ENCODE data around the gene GRM2.
A peak's percentile ranks its signal among the peaks of the same experiment; 100 is the strongest.

Gene GRM2

DNA sequence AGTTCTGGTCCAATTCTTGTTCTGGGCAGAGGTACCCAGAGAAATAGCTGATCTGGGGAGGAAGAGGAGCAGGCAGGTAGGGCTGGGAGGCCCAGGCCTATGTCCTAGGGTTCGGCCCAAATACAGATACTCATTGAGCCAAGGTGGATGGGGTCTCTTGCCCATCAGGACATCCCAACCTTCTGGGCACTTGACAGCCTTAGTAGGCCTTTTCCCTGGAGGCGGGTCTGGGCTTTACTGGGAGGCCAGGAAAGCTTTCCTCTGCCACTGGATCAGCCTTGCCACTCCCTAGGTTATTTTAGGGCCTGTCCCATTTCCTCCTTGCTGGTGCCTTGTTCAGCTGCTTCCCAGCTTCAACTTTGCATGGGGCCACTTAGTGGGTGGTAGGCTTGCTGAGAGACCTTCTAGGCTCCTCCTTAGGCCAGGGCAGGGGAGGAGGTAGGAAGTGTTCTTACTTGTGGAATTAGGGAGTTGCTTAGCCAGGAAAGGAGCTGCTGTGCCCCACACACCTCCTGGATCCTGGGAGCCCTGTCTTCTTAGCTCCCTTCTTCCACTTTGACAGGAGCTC, 26.1 kb upstream of the GRM2 start:
- no peak for DNase-seq (ENCODE audit: low spot score)

DNA sequence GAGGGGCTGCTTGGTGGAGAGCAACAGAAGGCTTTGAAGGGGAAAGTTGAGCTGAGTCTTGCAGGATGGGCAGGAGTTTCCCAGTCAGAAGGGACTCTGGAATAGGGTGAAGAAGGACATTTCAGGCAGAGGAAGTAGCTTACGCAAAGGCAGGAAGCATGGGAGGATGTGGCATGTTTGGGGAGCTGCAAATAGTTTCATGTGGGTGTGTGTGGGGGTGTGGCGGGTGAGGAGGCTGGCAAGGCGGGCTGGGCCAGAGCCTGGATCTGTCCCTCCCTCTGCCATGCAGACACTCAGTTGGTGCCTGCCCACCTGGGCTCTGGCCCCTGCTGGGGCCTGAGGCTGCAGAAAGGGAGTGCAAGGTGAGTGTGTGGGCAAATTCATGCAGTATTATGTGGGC, 25.4 kb upstream of the GRM2 start:
- peak; percentile 39 for DNase-seq (ENCODE audit: low spot score)

GRCh38 chr3:51682079-51682478, 24.8 kb upstream of the GRM2 start:
- peak; percentile 93 for DNase-seq (ENCODE audit: low spot score)

DNA sequence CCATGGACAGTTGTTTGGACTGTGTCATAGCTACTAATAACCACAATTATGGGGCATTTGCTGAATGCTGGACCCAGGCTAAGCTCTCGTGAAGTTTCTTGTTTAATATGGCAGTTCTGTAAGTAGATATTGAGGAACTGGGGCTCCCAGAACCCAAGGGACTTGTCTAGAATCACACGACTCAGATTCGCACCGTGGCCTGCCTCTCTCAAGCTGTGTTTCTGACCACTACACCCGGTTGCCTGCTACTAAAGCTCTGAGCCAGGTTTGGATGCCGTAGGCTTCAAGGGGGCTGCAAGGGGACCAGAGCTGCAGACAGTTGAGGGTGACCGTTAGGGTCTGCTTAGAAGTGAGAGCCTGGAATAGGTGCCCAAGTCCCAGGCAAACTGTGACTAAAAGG, 24.3 kb upstream of the GRM2 start:
- DNase-seq (ENCODE audit: low spot score) = no peak

DNA sequence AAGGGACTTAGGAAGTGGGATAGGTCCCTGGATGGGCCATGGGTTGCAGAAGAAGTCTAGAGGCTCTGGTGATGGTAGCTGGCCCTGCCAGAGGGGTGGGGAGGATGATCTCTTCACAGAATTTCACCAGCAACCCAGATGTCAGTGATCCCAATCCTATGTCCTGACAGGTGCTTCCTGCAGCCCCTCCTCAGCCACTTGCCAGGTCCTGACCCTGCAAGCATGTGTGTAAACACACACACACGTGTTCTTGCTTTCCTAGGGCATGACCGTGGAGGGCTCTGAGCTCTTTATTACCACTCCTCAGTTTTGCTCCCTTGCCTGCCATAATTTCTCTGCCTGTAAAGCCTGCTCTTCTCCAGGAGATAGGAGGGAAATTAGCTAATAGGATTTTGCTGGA, 23.3 kb upstream of the GRM2 start:
- no peak for DNase-seq (ENCODE audit: low spot score)

DNA sequence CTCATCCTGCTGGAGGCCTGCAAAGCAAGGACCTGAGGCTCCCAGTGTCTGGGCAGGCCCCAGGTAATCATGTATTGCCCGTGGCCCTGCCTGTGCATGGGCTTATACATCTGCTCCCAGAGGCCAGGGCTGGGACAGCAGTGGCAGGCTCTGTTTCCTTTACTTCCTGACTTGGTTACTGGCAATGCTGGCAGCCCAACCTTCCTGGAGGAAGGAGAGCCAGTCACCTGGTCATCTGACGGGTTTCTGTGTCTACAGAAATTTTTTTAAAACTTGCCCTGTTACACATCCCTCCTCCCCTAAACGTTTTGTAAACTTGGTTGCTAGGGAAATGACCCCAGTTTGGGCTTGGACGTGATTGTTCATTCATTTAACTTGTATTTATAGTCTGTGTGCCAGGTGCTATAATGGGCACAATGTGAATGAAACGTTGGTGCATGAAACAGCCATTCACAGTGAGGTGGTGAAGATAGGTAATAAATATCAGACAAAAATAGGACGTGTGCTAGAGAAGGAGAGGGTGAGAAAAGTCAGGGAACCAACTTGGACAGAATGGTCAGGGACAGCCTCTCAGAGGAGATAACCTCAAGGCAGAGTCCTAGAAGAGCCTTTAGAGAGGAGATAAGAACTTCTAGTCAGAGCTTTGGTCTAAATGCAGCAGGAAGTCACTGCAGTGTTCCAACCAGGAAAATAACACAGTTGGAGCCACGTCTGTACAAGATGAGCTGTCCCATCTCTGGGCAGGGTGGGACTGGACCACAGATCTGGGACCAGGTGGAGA, 21.7 kb upstream of the GRM2 start:
- DNase-seq (ENCODE audit: low spot score) = no peak

DNA sequence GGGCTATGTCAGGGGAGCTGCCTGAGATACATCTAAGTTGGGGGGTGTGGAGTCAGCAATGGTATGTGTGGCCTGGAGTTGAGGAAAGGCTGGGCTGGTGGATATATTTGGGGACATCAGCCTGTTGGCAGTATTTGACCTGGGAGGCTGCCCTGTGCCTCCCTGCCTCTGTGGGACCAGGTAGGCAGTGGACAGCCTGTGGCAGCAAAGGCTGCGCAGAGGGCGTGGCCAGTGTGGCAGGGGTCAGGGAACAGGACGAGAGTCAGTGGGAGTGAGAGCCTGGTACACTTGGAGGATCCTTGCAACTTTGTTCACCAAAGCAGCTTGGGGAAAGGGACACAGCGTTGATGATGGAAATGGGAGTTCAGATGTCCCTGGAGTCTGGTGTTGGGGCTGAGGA, 20.8 kb upstream of the GRM2 start:
- no peak for DNase-seq (ENCODE audit: low spot score)

DNA sequence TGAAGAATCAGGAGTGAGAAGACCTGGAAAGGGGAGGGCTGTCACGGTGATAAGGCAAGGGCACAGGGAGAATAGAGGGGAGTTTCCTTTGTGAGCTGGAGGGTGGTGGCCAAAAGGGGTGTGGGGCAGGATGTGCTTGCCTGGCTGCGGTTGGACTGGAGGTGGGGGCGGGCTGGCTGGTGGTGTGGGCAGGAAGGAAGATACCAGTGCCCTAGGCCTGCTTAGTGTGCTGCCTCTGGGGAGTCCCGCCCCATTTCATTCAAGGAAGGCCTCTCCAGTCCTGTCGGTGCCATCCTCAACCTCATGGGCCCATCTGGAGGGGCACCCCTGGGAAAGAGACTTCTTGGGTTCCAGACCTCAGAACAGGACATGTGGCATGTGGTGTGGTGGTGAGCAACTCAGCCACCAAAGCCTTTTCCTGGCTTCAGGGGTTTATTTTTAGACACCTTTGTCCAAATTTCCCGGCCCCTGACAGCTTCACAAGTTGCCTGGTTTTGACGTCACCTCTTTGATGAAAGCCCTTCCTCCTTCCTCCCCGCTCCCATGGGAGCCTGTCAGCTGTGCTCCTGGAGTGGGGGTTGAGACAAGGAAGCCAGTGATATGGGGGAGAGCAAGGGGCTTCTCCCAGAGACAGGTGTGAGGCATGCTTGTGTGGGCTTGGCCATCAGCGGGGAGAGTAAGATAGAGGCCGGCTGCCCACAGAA, 20.2 kb upstream of the GRM2 start:
- DNase-seq (ENCODE audit: low spot score) = peak; percentile 55

GRCh38 chr3:51687431-51688205, 19.2 kb upstream of the GRM2 start:
- DNase-seq (ENCODE audit: low spot score) = no peak

DNA sequence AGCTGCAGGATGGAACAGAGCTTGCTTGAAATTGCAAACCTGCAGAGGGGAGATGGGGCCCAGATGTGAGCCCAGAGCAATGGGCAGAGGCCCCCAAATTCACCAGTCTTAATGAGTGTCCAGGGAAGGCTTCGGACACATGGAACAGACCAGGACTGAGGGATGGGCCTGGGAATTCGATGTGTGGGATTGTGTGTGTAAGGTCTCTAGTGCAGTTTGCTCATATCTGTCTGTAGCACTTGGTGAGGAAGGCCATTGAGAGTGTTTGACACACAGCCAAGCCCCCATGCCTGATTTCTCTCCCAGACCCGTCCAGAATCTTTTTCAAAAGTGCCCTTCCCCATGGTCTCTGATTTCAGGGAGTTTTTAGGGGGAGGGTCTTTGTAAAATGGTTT, 18.7 kb upstream of the GRM2 start:
- no peak for DNase-seq (ENCODE audit: low spot score)

DNA sequence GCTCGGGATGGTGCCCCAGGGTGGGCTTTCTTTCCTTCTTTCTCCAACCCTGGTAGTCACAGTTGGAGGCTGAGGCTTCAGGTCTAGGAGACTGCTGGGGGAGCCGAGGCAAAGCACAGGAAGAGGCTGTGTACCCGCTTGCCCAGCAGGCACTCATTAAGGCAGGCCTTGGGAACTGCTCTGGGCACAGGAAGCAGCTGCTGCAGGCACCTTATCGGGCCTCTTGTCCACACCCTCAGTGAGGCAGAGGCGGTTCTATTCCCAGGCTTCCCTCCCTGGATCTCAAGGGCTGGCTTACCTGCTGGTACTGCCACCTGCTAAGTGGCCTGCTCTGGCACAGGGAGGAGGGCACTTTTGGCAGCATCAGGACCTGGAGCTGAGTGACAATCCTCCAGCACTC, 15.8 kb upstream of the GRM2 start:
- no peak for DNase-seq (ENCODE audit: low spot score)

DNA sequence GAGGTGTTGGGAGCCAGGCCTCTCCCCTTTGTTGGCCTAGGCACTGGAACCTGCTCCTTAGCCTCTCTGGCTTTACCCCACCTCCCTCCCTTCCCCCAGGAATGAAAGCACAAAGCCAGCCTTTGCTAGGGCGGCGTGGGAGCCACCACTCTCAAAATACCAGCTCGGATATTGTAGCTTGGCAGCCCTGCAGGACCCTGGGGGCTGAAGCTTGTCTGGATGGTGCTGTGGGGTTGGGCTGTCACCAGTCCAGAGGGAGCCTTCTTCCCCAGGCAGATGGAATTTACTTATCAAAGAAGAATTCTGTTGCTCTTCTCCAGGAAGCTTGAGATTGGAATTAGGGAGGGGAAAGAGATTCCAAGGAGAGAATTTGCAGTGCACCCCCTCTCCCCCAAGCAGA, 14.9 kb upstream of the GRM2 start:
- no peak for DNase-seq (ENCODE audit: low spot score)

GRCh38 chr3:51692980-51693395, 13.9 kb upstream of the GRM2 start:
- DNase-seq (ENCODE audit: low spot score) = no peak

DNA sequence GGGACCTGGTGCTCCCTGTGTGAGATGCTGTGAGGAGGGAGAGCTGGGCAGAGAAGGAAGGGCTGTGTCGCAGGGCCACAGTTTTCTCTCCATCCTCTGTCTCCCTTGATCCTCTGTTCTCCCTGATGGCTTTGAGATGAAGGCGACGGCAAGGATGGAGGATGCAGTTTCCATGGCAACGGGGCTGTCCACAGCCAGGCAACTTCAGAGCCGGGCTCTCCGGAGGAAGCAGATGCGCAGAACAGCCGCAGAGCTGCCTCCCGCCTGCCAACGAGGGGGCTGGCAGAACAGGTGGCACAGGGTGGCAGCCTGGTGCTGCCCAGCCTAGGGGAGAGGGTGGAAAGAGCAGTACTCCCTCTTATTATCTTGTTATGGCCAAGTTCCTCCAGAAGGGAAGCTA, 9.9 kb upstream of the GRM2 start:
- DNase-seq (ENCODE audit: low spot score) = no peak

DNA sequence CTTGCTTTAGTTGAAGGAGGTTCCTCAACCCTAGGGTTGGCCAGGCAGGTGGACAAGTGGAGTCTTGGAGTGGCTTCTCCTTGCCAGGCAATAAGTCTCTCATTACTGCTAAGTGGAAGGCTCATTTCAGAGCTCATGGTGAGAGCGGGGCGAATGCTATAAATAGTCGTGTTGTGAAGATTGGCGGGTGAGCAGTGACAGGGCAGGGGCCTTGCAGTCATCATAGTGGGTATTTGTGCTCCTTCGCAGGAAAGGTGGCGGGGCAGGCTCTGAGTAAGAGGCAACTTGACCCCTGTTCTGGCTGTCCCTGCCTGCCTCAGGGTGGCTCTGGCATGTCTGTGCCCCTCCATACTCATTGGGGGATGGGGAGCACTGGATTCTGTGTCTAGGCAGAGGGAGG, 8.7 kb upstream of the GRM2 start:
- no peak for DNase-seq (ENCODE audit: low spot score)

- DNase-seq (ENCODE audit: low spot score) = no peak
Measured at GRCh38 chr3:51700403-51700802, 6.5 kb upstream of the GRM2 start.

DNA sequence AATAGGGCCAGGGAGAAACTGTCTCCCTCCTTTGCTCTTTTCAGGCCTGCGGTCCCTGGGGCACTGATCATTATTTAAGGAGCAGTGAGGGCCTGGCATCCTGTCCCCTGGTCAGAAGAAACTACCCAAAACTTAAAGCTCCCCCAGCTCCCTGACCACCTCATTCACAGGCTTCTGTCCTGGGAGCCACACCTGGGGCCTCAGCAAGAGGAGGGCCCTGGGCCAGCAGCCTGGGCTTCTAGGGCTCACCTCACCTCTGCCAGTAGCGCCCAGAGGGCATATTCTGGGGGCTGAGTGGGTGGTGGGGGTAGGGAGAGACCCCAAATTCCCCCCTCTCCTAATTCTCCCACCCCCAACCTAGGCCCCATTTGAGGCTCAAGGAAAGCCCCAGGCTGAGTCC, 4.7 kb upstream of the GRM2 start:
- no peak for DNase-seq (ENCODE audit: low spot score)

- no peak for DNase-seq (ENCODE audit: low spot score)
Measured at GRCh38 chr3:51703068-51703760, 3.7 kb upstream of the GRM2 start.

- no peak for DNase-seq (ENCODE audit: low spot score)
Measured at GRCh38 chr3:51703761-51704510, 2.9 kb upstream of the GRM2 start.

DNA sequence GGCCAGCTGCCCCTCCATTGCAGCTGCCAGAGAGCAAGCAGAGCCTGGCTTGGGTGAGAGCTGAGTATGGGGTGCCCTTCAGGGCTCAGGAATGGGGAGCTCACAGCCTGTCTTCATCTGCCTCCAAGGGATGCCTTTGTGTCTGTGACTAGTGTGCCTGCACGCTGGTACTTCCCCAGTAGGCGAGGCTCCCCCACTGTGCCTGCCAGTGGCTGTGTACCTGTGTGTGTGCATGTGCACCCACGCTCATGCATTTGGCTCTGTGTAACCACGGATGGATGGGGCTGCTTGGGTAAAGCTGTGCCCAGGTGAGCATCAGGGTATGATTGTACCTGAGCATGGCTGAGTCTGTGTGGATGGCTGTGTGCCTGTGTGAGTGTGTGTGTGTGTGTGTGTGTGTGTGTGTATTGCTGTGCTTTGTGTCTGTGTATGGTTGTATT, 2.3 kb upstream of the GRM2 start:
- DNase-seq (ENCODE audit: low spot score) = no peak

GRCh38 chr3:51705276-51706020, 1.4 kb upstream of the GRM2 start:
- no peak for DNase-seq (ENCODE audit: low spot score)
